T follicular helper cell (primary cell): ENCODE results near the gene TCERG1L.

ENCODE experiments used
- DNase-seq: peaks from one replicate; pipeline ENCODE4 v3.0.0-alpha.2; 2020; ENCODE audit warnings: low read depth

The TCERG1L gene

DNA sequence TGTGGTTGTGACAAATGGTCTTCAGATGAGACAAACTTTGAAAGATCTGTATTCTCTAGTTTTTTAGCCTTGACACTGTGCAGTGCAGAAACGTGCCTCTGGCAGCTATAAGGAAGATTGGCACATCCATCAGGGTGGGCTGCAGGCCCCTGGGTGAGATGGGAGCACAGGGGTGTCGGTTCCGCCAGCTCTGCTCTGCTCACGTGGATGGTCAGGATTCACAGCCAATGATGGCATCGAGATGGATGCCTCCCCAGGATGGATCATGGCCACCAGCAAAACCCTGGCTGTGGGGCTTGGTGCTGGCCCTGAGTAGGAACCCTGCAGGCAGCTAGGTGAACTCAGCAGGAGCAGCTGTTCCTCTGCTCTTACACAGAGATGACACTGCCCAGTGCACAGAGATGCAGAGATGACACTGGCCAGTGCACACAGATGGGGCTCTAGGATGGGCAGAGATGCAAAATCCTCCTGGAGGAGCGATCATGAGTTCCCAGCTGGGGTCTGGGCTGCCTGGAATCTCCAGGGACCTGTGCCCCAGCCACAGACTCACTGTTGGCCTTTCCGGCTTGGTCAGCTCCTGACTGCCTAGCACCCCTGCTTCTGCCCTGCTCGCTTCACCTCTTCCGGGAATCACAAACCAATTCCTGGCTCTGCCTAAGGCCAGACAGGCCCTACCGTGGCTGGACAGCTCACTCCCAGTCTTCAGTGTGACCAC, 185.9 kb downstream of the TCERG1L start:
- DNase-seq = no peak

DNA sequence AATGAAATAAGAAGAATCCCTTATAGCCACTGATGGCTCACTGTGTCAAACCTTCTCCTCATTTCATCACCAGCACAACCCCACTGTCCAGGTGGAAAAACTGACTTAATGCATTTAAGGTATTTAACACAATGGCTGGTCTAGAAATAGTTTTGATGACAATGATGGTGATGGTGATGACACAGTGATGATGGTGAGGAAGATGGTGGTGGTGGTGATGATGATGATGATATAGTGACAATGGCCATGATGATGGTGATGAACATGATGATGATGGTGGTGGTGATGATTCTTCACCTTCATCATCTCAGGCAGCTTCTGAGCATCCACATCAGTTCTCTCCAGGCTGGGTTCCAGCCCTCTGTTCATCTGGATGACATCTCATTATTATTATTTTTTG, 186.6 kb downstream of the TCERG1L start:
- no peak for DNase-seq

GRCh38 chr10:131123496-131123895, 188.0 kb downstream of the TCERG1L start:
- no peak for DNase-seq

- no peak for DNase-seq
These were observed 189.9 kb downstream of the TCERG1L start for GRCh38 chr10:131121511-131122035.

DNA sequence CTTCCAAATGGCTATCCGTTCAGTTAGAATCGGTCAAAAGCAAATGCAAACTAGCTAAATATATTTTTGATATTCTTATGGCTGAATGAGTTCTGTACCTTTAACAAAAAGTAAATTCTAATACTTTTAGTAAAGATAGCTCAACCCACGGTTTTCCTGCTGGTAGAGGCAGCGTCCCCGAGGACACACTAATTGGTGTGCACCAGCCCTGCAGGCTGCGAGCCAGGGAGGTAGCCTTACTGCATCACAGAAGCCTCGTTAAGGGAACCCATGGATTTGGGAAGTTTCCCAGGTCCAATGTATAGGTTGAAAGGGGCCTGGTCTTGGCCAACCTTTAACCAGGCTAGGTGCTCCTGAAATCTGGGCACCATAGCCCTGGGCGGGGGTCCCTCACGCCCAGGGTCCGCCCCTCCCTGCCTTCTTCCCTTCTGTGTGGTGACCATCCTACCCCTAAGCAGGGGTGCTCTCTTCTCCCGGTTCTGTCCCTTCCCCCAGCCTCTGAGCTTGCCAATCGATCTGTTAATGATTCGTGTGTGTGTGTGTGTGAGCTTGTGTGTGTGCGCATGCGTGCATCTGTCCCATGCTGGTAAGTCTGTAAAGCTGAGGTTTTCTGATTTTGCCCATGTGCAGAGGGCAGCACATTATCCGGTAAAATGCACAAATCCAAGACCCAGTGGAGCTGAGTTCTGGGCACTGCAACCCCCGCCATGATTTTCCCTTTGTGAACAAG, 191.7 kb downstream of the TCERG1L start:
- no peak for DNase-seq

- DNase-seq = no peak
These were observed 193.9 kb downstream of the TCERG1L start for GRCh38 chr10:131117416-131118212.

- DNase-seq = no peak
These were observed 194.5 kb downstream of the TCERG1L start for GRCh38 chr10:131116991-131117375.

- DNase-seq = no peak
These were observed 195.1 kb downstream of the TCERG1L start for GRCh38 chr10:131116216-131116990.

- DNase-seq = no peak
These were observed 195.7 kb downstream of the TCERG1L start for GRCh38 chr10:131115801-131116200.

DNA sequence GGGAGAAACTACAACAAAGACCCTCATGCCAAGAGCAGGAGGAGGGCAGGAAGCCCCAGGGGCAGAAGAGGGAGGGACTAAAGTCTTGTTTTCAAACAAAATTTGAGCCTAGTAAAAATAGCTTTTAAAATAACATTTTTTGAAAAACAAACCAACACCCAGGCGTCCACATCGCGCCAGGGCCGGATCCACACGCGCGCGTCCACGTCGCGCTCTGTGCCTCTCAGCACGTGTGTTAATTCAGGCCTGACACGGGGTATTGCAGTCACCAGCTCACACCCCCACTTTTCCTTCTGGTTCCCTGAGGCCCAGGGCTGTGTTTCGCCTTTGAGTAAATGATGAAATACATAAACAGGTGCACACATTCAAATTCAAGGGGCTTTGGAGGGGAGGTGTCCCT, 196.2 kb downstream of the TCERG1L start:
- no peak for DNase-seq

DNA sequence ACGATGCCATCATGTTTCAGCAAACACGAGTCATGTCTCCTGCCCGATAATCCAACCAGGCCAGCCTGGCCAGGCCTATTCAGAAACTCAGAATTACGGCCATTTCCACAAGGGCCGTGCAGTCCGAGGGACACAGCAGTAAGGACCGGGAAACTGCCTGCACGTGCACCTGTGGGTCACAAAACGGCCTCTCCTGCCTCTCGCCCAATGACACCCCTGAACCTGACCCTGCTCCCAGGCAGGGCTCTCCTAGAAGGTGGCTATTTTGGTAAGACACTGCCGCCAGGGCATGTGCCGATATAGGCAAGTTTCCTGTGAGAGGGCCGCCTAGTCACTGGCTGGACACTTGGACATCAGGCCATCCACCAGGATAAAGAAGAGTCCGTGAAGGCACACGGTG, 196.7 kb downstream of the TCERG1L start:
- no peak for DNase-seq

DNA sequence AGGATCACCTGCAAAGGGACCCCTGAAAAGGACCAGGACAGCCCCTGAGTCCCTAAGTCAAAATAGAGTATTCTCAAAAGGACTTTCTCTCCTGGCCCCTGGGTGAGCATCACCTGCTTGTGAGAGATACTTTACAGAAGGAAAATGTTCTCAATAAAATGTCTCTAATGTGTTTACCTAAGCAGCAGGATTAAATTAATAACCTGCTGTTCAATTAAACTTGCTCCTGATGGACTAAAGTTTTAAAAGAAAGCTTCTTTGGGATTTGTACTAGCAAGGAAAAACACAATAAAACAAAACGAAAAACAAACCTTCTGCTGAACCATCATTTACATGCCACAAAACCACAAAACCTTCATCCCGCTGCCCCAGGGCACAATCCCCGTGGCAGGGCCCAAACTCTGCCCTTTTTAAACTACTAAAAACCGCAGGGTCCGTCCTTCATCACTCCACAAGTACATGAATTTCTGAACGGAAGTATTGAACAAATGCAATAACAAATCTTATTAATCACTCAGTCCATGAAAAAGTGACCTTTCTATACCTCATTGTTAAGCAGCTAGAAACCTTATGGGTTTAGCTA, 197.7 kb downstream of the TCERG1L start:
- no peak for DNase-seq

- DNase-seq = no peak
These were observed 198.4 kb downstream of the TCERG1L start for GRCh38 chr10:131113165-131113564.

DNA sequence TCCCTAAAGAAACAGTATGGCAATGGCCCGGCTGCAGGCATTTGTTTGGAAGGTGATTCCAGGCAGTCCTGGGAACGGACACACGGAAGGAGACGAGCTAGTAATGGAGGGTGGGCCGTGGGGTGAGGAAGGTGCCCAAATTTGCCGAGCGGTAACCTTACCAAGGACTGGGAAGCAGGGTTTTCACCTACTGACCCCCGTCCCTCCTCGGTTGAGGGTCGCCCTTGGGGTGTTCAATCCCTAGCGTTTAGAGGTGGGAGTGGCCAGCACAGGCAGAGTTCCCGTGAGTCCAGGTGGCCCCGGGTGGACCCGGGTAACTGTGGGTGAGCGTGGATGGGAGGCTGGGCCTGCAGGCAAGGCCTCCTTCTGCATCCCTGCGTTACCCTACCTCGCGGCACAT, 198.8 kb downstream of the TCERG1L start:
- DNase-seq = no peak

DNA sequence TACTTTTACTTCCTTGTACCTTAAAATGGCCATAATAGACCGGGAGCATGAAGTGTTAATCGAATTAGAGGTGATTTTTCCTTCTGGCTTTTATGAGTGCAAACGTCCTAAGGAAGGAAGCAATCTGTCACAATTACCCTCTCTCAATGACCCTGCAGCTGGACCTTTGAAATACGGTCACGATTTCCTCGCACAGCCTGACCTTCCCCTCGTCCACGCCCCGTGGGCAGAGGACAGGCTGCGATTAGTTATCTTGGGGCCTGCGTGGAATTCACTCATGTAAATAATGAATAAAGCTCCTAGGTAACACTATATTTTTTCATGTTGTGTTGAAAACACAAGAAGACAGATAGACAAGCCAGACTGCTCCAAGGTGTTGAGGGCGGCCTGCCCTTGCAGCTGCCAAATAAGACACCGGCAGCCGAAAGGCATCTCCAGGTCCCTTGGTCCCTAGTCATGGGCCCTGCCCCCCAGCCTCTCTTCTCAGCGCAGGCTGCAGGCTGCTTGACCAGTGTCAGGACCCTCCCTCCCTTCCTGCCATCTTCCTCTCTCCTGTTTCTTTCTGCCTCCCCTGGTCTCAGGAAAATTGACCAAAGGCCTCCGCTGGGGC, 199.9 kb downstream of the TCERG1L start:
- no peak for DNase-seq

GRCh38 chr10:131111007-131111406, 200.5 kb downstream of the TCERG1L start:
- no peak for DNase-seq

DNA sequence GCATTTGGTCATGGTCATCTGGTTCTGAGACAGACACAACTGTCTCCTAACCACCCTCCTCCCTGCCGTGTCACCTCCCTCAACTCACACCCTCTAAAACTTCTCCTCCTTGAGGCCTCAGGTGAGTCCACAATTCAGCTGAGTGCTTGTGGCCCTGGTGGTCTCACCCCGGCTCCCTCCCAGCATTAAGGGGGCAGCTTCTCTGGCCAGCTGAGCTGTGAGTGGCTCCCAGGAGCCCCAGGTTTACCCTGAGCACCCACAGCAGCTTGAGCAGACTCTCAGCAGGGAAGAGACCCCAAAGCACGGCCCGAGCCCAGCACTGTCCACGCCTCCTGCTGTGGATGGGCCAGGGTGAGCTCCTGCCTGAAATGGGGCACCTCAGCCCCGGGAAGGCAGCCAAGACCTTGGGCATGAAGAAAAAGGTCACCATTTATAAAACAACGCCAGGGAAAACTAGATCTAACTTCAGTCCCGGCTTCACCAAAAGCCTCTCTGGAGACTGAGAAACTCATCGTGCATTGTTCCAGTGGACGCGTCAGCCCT, 201.2 kb downstream of the TCERG1L start:
- DNase-seq = no peak

GRCh38 chr10:131109726-131110125, 201.8 kb downstream of the TCERG1L start:
- DNase-seq = no peak

- no peak for DNase-seq
These were observed 202.2 kb downstream of the TCERG1L start for GRCh38 chr10:131109291-131109690.

DNA sequence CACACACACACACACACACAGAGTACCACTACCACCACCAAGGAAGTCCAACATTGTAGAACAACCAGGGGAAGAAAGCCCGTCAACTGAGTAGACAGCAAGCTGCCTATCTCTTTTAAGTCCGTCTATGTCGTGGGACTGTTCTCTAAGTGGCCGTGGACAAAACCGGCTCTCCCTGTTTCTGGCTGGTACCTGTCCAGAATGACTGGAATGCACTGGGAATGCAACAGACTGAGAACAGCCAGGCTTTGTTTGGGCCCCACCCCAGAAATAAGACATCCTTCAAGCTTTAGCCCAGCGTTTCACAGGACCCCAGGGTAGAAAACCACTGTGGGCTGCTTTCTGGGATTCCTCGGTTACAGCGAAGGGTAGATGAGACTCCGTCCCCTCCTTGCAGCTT, 203.6 kb downstream of the TCERG1L start:
- DNase-seq = no peak

GRCh38 chr10:131102676-131103075, 208.8 kb downstream of the TCERG1L start:
- no peak for DNase-seq
